AG04449 (cell line): ENCODE measurements around the gene IL1RAPL2.
"Not testable (repeated sequence)": the region's sequence is repeated elsewhere in the genome, so short reads cannot be mapped to it uniquely, and the experiment has no call there.

Source experiments
- CTCF ChIA-PET: fragments of 350-600 bp; formaldehyde crosslinking; extraction: SDS; loops from one replicate; lab custom pipeline; 2021; ENCODE audit warnings: antibody characterized with exemption; lab: Yijun Ruan, JAX
- POLR2A ChIA-PET: fragments of 400-600, 350-600 bp; formaldehyde crosslinking; extraction: SDS; loops from one replicate; lab custom pipeline; 2020; ENCODE audit warnings: antibody characterized with exemption, inconsistent platforms; lab: Yijun Ruan, JAX
- DNase-seq: peaks from one replicate; pipeline ENCODE4 v3.0.0-alpha.2; 2010; ENCODE audit warnings: low read depth, low spot score
- H3K4me3 ChIP-seq: 2 replicates; pipeline ENCODE4 v1.5.1; 2011; ENCODE audit warnings: low read depth, mild to moderate bottlenecking, control low read depth, low read length
- CTCF ChIP-seq: IDR thresholded peaks from one replicate; pipeline ENCODE4 v1.5.1; 2011; ENCODE audit warnings: mild to moderate bottlenecking, moderate library complexity, low read length, control low read depth, inconsistent platforms; ENCODE audit not compliant: insufficient read depth; ENCODE audit errors: missing control alignments

IL1RAPL2 gene

GRCh38 chrX:105114554-105115130 lies 548.6 kb downstream of the IL1RAPL2 start:
- DNase-seq = no peak
- CTCF ChIA-PET = no interaction called here
- TF ChIP-seq CTCF = no peak

GRCh38 chrX:105115596-105116320 lies 549.8 kb downstream of the IL1RAPL2 start:
- DNase-seq, POLR2A ChIA-PET, CTCF ChIA-PET, H3K4me3 ChIP-seq: not testable (repeated sequence)

More at GRCh38 chrX:105114554-105115130, 548.6 kb downstream of the IL1RAPL2 start:
- no peak overlapping the region for H3K4me3 ChIP-seq
- POLR2A ChIA-PET = no interaction called here

- ChIA-PET POLR2A (no interaction called here), CTCF (no interaction called here)
- no peak for DNase-seq
- TF ChIP-seq CTCF = no peak
- no peak overlapping the region for H3K4me3 ChIP-seq
These were observed 550.5 kb downstream of the IL1RAPL2 start for GRCh38 chrX:105116486-105116885.

GRCh38 chrX:105117621-105118020 lies 551.6 kb downstream of the IL1RAPL2 start:
- DNase-seq = no peak
- ChIA-PET CTCF (no interaction called here), POLR2A (no interaction called here)
- H3K4me3 ChIP-seq = no peak overlapping the region
- no peak for TF ChIP-seq CTCF

- POLR2A ChIA-PET = no interaction called here
- no peak for TF ChIP-seq CTCF
- H3K4me3 ChIP-seq = no peak overlapping the region
- DNase-seq = no peak
- CTCF ChIA-PET = no interaction called here
These were observed 554.5 kb downstream of the IL1RAPL2 start for GRCh38 chrX:105120463-105120862.

- ChIA-PET CTCF (no interaction called here), POLR2A (no interaction called here)
- no peak for TF ChIP-seq CTCF
- no peak for DNase-seq
- H3K4me3 ChIP-seq = no peak overlapping the region
These were observed 555.2 kb downstream of the IL1RAPL2 start for GRCh38 chrX:105121186-105121585.
